Loucy (cell line): ENCODE results near the gene NOXO1.

Source experiments
- H2AFZ ChIP-seq: fragments of 200-600 bp; sonication (generic); 2 replicates; pipeline ENCODE4 v1.6.0; 2016; ENCODE audit warnings: antibody characterized with exemption, mild to moderate bottlenecking, low read length, moderate library complexity
- H3F3A ChIP-seq: fragments of 200-600 bp; 2 replicates; pipeline ENCODE4 v1.6.0; 2016; ENCODE audit warnings: antibody characterized with exemption, low read depth, mild to moderate bottlenecking
- H3K27me3 ChIP-seq: fragments of 200-600 bp; sonication (generic); 2 replicates; pipeline ENCODE4 v1.6.1; 2014; ENCODE audit warnings: low read length, mild to moderate bottlenecking; ENCODE audit not compliant: insufficient read depth, poor library complexity, severe bottlenecking
- H3K36me3 ChIP-seq: fragments of 200-600 bp; sonication (generic); 2 replicates; pipeline ENCODE4 v1.6.1; 2016; ENCODE audit warnings: low read length; ENCODE audit not compliant: insufficient read depth
- H3K4me1 ChIP-seq: fragments of 200-600 bp; sonication (generic); 2 replicates; pipeline ENCODE4 v1.5.1; 2014; ENCODE audit warnings: low read length, mild to moderate bottlenecking; ENCODE audit not compliant: insufficient read depth, poor library complexity, severe bottlenecking
- H3K4me2 ChIP-seq: fragments of 200-600 bp; sonication (generic); 2 replicates; pipeline ENCODE4 v1.6.0; 2014; ENCODE audit warnings: antibody characterized with exemption, low read length, low read depth, mild to moderate bottlenecking; ENCODE audit not compliant: poor library complexity, severe bottlenecking
- H3K4me3 ChIP-seq: fragments of 200-600 bp; sonication (generic); 2 replicates; pipeline ENCODE4 v1.5.1; 2014; ENCODE audit warnings: low read length, mild to moderate bottlenecking, mixed read lengths; ENCODE audit not compliant: poor library complexity, severe bottlenecking
- H3K79me2 ChIP-seq: fragments of 200-600 bp; sonication (generic); 2 replicates; pipeline ENCODE4 v1.6.1; 2014; ENCODE audit warnings: low read length; ENCODE audit not compliant: insufficient read depth
- H3K9ac ChIP-seq: fragments of 200-600 bp; sonication (generic); 2 replicates; pipeline ENCODE4 v1.6.0; 2014; ENCODE audit warnings: mild to moderate bottlenecking, low read depth, low read length, moderate library complexity; ENCODE audit not compliant: poor library complexity, severe bottlenecking
- H3K9me2 ChIP-seq: fragments of 200-600 bp; sonication (generic); replicated peaks from 2 replicates; pipeline ENCODE4 v1.6.1; 2016; ENCODE audit warnings: low read depth, low read length, mixed read lengths
- H3K9me3 ChIP-seq: fragments of 200-600 bp; sonication (generic); 2 replicates; pipeline ENCODE4 v1.6.1; 2014; ENCODE audit warnings: mild to moderate bottlenecking, antibody characterized with exemption, low read length, low read depth; ENCODE audit not compliant: insufficient read depth
- H4K20me1 ChIP-seq: fragments of 200-600 bp; sonication (generic); 2 replicates; pipeline ENCODE4 v1.6.0; 2014; ENCODE audit warnings: antibody characterized with exemption, low read length, mild to moderate bottlenecking; ENCODE audit not compliant: insufficient read depth, poor library complexity, severe bottlenecking
- CTCF ChIP-seq: fragments of 200-600 bp; sonication (generic); conservative IDR thresholded peaks from 2 replicates; pipeline ENCODE4 v1.5.1; 2014; ENCODE audit warnings: mild to moderate bottlenecking, antibody characterized with exemption, low read length
- EZH2phosphoT487 ChIP-seq: fragments of 200-600 bp; IDR thresholded peaks from 2 replicates; pipeline ENCODE4 v1.6.1; 2018; ENCODE audit warnings: antibody characterized with exemption, mild to moderate bottlenecking, moderate library complexity, borderline replicate concordance

Gene NOXO1

GRCh38 chr16:2009791-2010510 lies 28.7 kb upstream of the NOXO1 start, which contains the start of gene ZNF598:
TSS of gene ZNF598 (minus strand) at chr16:2009821.
- TF ChIP-seq EZH2phosphoT487: no peak
- no peak for TF ChIP-seq CTCF
- Histone ChIP-seq H3F3A (no peaks in the 10 kb centered on the region), H3K36me3 (no peaks in the 10 kb centered on the region), H3K27me3 (no peaks in the 10 kb centered on the region), H3K9me3 (no peaks in the 10 kb centered on the region), H4K20me1 (peaks cover 17% of the 10 kb centered on the region), H3K4me3 (peak within 1 kb of the TSS; percentile 96), H3K4me1 (peaks cover 10% of the 10 kb centered on the region), H2AFZ (peak within 1 kb of the TSS; percentile 99), H3K4me2 (peak within 1 kb of the TSS; percentile 95), H3K79me2 (peaks cover 44% of the 10 kb centered on the region), H3K9ac (peak within 1 kb of the TSS; percentile 87), H3K9me2 (no peaks in the 10 kb centered on the region)

DNA sequence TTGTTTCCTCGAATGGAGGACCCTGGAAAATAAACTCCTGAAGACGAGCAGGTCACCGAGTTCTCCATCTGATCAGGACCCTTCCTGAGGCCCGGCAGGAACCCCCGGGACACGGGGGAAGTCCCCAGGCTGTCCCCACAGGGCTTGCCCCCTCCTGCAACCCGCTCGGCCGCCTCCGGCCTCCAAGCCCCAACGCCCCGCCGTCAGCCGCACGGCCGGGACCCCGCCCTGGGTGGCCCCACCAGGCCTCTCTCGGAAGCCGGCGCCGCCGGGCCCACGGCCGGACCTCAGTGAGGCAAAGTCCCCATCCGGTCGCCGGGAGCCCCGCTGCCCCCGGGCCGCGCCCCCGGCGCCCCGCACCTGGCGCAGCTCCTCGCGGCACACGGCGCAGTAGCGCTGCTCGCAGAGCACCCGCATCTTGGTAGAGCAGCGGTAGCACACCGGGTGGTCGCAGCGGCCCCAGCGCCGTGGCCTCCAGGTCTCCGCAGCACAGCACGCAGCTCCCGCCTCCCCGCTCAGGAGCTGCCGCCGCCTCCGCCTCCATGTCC lies 28.0 kb upstream of the NOXO1 start:
- no peaks in the 10 kb centered on the region for H3K9me2 ChIP-seq
- H4K20me1 ChIP-seq: peaks cover 17% of the 10 kb centered on the region
- no peaks in the 10 kb centered on the region for H3K9me3 ChIP-seq
- H2AFZ ChIP-seq: no peak overlapping the region
- H3K9ac ChIP-seq: peak overlapping the region; percentile 82
- peak overlapping the region; percentile 80 for H3K4me3 ChIP-seq
- H3K4me2 ChIP-seq: peak overlapping the region; percentile 95
- H3K79me2 ChIP-seq: peaks cover 48% of the 10 kb centered on the region
- TF ChIP-seq CTCF (no peak), EZH2phosphoT487 (no peak)
- H3F3A ChIP-seq: no peaks in the 10 kb centered on the region
- no peaks in the 10 kb centered on the region for H3K36me3 ChIP-seq
- no peaks in the 10 kb centered on the region for H3K27me3 ChIP-seq
- peaks cover 10% of the 10 kb centered on the region for H3K4me1 ChIP-seq

GRCh38 chr16:2008631-2009163 lies 27.4 kb upstream of the NOXO1 start:
- Histone ChIP-seq H3F3A (no peaks in the 10 kb centered on the region), H3K4me1 (peaks cover 10% of the 10 kb centered on the region), H3K9me2 (no peaks in the 10 kb centered on the region), H3K4me2 (peak overlapping the region; percentile 95), H3K4me3 (peak overlapping the region; percentile 80), H3K9ac (peak overlapping the region; percentile 82), H3K9me3 (no peaks in the 10 kb centered on the region), H2AFZ (no peak overlapping the region), H3K79me2 (peaks cover 49% of the 10 kb centered on the region), H3K27me3 (no peaks in the 10 kb centered on the region), H4K20me1 (peaks cover 17% of the 10 kb centered on the region), H3K36me3 (no peaks in the 10 kb centered on the region)
- TF ChIP-seq EZH2phosphoT487: no peak
- no peak for TF ChIP-seq CTCF
